GM21360 (cell line): ENCODE results near the gene BORA.
"Not testable (repeated sequence)": the region's sequence is repeated elsewhere in the genome, so short reads cannot be mapped to it uniquely, and the experiment has no call there.

Experiments
- ATAC-seq: cut with Tn5 transposase; IDR thresholded peaks from one replicate; pipeline ENCODE4 v1.9.1; 2021; ENCODE audit warnings: mild to moderate bottlenecking, moderate library complexity; ENCODE audit not compliant: unreplicated experiment

The BORA gene

DNA sequence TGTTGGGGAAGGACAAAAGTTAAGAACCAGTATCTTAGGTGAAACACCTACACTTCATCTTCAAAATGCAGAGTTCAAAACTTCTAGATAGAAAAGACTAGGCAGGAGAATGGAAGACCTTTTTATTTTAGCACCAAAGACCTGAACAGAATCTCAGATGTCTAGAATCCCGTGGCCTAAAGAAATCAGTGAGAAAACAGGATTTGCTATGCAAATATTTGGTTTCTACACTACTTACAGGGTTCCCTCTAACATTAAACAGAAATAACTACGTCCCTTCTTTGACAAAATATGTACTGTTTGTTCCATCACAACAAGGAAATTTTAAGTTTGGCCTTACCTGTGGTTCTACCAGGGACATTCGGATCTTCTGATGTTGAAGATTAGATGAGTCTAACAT is 32.5 kb downstream of the BORA start:
- no peak for ATAC-seq

DNA sequence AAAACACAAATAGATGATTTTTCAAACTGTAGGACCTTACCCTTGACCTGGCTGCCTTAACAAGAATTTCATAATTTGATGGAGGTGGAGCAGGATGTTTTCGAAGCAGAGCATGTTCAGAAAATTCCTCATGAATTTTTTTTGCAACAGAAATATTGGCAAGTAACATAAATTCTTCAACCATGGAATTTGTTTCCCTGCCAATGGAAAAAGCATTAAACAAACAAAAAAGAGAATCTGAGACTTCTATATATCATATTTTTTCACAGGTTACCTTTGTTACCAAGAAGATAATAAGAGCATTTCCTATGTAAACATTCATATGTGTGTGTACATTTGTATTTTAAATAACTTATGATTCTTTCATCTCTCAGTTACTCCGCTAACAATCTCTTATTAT is 35.7 kb downstream of the BORA start:
- no peak for ATAC-seq

DNA sequence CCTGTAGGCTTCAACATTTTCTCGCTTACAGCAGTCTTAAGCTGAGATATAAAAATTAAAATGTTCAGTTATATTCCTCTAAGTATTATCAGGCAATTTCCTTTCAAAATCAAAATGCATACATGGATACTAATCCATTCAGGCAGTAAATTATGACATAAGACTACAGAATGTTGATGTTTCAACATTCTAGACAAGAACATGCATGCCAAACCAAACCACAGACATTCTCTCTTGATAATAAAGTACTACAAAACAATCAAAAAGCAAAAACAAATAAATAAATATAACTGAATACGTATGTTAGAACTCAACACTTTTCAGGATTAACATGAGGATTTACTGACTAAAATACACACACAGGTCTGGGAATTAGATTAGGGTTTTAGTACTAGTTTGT is 46.3 kb downstream of the BORA start:
- ATAC-seq = no peak

DNA sequence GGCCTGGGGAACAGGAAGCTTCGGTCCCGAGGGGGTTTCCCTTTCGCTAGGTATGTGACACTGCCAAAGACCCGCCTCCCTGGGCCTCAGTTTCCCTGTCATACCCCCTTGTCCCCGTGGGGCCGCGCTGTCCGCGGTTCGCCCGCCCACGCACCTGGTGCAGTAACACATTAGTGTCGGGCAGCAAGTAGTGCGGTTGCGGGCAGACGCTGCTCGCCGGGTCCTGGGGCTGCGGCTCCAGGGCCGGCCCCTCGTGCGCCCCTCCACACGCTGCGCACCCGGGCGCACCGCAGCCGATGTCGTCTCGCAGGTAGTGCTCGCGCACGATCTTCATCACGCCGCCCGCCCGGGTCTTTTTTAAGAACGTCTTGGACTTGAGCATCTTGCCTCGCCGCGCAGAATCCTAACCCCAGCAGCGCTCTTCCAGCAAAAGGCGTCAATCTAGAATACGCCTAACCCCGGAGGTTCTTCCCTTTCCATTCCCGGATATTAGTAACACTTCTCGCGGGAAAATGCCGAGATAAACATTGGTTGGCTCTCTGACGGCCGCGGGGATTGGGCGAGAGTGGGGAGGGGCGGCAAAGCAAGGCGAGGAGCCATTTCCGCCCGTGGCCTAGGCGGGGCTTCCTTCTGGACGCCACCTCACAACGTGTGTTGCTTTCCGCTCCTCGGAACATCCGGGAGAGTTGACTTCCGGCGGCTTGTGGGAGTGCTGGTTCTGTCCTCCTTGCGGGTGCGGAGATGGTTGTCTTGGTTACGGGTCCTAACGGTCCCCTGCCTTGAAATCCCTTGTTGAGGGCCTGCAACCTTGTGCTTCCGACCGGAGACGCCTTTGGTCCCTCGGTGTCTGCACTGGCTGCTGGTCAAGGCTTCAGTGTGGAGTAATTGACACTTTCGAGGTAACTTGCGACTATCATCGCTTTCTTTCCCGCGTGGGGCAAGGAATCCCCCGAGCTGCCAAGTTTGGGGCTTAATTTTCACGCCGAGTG is 54.0 kb downstream of the BORA start, which contains the start of the genes DIS3 and PIBF1:
Gene DIS3, minus strand, starts transcription at position 450 of the 989 bp plus-strand sequence. Its CDS starts 68 bp downstream, at position 382.
Gene PIBF1, plus strand, starts transcription at position 683 of the 989 bp plus-strand sequence. CDS start 1,337 bp downstream, outside the sequence.
- ATAC-seq = peak; percentile 98

DNA sequence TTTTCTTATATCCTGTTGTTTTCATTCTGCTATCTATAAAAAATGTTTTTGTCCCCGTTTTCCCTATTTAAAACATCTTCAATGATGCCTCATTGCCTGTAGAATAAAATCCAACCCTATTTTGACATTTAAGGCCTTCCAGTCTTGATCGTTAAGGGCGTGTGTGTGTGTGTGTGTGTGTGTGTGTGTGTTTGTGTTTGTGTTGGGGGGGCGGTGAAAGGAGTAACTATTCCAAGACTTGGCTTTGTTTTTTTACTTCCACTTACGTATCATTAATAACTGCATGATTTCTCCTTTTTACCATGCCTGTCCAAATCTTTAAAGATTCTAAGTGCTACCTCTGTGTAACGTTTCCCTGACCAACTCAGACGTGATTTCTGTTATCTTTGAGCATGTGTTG is 55.0 kb downstream of the BORA start:
- no peak for ATAC-seq

DNA sequence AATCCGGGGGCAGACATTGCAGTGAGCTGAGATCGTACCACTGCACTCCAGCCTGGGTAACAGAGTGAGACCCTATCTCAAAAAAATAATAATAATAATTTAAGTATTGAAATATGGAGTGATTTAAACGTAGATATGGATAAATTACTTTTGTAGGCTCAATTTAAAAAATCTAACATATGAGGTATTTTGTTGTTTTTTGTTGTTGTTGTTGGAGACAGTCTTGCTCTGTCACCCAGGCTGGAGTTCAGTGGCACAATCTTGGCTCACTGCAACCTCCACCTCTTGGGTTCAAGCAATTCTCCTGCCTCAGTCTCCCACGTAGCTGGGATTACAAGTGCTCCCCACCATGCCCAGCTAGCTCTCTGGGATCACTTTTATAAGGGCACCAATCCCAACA is 57.0 kb downstream of the BORA start:
- not testable (repeated sequence) for ATAC-seq

DNA sequence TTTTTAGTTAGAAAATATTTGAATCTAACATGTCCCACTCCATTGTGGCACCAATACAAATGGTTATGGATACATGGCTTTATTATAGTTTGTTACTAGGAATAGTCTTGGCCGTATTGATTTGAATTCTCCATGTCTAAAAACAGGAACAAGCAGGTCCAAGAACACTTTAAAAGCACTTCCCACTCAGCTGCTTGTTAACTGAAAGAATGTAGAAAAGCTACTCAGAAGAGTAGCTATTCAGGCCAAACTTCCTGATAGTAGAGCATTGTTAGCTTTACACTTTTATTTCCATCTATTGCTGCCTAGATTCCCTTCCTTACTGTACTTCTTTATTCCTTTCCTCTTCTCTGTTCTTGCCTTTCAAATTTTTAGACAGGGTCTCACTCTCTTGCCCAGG is 61.1 kb downstream of the BORA start:
- ATAC-seq = no peak

DNA sequence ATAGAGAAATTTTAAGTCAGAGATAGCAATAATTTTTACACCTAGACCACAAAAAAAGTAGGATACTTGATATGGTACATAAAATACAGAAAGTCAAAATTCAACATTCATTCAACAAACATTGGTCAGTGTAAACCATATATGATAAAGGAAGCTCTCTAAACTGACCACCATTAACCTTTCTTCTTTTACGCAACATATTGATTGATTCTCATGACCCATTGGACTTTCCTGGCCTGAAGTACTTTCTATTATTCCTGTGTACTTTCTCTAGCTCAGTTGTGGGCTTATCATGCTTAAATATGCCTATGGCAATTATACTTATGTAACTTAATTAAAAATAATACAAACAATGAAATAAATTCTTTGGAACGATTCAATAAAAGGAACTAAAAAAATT is 64.9 kb downstream of the BORA start:
- ATAC-seq = no peak

DNA sequence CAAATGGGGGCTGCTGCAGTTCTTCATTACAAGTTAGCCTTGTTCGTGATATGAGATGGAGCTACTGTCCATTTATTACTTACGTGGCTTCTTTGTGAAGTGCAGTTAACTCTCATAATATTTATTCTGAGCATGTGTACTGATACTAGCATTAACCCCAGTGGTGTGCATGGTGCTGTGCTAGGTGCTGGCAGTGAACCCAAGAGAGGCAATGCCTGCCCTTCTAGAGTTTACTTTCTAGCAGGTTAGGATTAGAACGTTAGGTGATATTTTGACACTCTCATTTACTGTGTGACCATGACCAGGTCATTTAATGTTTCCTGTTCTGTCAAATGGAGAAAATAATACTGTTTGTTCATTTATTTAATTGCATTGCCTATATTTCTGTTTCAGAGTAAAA is 71.1 kb downstream of the BORA start:
- no peak for ATAC-seq

DNA sequence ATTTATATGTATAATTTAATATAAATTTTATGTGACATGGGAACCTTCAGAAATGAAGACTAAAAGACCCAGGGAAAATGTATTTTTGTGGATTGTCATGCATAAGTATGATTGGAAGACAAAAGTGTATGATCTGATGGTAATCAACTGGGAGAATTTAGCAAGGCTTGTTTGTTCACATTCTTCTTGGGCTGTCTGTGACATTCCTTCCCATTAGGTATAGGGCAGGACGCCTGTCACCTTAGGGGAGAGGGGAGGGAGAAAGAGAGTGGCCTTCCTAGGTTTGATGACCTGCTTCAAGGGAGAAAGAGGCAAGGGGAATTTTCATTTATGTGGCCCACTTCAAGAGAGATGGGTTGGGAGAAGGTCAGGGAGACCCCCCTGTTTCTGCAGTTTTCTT is 76.6 kb downstream of the BORA start:
- ATAC-seq = no peak
